ENCODE data around the gene RPS6KL1.

- TF ChIP-seq EZH2 (IDR thresholded peaks at IDR 0.05; ENCODE audit: low read depth) (no peak), CTCF (conservative IDR thresholded peaks at IDR 0.05) (no peak)
Observed at GRCh38 chr14:74934476-74935359, 11.7 kb upstream of the RPS6KL1 start.

Measured in PC-9 (cell line).